ENCODE results near the gene ING4.

The ING4 gene

GRCh38 chr12:6632026-6632983 lies 30.6 kb downstream of the ING4 start:
- peak in 2 of 4 experiments; percentile 29 to 46 for DNase-seq

GRCh38 chr12:6631549-6631961 lies 31.4 kb downstream of the ING4 start:
- DNase-seq = no peak

- no peak for DNase-seq
These were observed 32.2 kb downstream of the ING4 start for GRCh38 chr12:6630736-6631135.

- DNase-seq = peak in 1 of 4 experiments; percentile 33
These were observed 35.3 kb downstream of the ING4 start for GRCh38 chr12:6627616-6628015.

GRCh38 chr12:6626654-6627283 lies 36.1 kb downstream of the ING4 start:
- DNase-seq = no peak

- DNase-seq = no peak
These were observed 42.0 kb downstream of the ING4 start for GRCh38 chr12:6620885-6621274.

GRCh38 chr12:6620137-6620884 lies 42.6 kb downstream of the ING4 start:
- DNase-seq = peak in 2 of 4 experiments; percentile 25 to 43

GRCh38 chr12:6618483-6619225 lies 44.3 kb downstream of the ING4 start:
- DNase-seq = no peak

DNA sequence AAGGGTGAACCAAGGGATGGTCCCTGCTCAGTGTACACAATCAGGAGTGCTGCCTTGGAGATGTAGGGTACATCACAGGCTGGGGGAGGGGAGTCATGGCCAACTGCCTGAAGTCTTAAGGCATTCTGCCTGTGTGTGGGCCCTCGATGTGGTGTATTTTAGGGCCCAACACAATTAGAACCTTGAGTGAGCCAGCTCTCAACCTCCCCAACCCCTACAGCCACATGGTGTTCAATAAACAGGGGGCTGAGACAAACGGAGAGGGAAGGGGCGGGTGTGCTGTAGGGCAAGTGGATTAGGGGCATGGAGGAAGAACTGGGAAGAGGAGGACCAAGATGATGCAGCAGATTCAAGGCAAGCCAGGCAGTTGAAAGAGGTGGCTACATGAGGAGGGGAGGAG lies 47.1 kb downstream of the ING4 start:
- DNase-seq = no peak

DNA sequence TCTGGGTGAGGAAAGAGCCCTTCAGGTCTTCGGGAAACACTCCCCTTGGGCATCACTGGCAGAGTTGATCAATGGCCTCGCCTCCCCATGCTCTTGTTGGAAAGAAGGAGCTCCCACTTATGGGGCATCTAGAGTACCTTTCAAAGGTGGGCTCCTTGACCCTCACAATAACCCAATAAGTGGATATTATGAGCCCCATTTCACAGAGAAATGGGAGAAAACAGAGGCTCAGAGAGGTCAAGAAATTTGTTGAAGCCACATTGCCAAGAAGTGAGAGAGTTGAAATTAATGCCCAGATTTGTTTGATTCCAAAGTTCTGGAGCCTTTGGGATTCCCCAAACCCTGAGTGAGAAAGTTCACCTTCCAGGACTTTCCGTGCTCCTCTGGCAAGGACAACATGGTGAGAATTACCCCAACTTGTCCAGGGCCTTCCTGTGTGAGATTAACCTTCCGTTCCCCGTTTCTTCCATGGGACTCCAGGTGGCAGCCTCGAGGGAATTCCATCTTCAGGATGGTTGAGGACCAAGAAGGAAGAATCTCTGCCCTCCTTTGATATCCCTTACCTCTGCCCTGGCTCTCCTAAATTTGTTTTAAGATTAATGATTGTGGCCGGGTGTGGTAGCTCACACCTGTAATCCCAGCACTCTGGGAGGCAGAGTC lies 48.3 kb downstream of the ING4 start:
- no peak for DNase-seq

DNA sequence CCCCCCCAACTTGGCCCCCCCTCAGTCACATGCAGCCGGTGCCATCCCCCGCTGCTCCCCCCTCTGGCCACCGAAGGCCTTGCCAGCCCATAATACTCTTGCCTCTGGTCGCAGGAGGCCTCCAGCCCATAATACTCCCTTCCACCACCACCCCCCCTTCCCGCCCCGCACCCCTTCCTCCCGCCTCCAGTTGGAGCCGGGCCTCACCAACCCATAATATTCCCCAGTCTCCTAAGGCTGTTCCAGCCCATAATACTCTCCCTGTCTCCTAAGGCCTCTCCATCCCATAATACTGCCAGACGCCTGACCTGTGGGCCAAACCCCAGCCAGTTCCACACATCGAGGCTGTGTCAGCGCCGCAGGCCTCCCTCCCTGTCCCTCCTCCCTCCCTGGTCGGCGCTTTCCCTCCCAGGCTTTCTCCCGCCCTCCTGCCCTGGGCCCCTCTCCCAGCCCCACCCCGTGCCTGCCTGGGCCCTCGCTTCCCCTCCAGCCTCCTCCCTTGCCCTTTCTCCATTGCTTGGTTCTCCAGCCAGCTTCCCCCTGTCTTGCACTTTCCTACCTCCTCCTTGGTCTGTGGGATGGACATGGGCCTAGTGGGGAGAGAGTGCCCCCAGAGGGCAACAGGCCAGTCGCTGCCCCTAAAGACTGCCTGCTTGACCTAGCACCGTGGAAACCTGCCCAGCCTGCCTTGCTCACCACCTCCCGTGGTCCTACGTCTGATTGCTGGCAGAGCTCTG lies 49.0 kb downstream of the ING4 start:
- DNase-seq = no peak

DNA sequence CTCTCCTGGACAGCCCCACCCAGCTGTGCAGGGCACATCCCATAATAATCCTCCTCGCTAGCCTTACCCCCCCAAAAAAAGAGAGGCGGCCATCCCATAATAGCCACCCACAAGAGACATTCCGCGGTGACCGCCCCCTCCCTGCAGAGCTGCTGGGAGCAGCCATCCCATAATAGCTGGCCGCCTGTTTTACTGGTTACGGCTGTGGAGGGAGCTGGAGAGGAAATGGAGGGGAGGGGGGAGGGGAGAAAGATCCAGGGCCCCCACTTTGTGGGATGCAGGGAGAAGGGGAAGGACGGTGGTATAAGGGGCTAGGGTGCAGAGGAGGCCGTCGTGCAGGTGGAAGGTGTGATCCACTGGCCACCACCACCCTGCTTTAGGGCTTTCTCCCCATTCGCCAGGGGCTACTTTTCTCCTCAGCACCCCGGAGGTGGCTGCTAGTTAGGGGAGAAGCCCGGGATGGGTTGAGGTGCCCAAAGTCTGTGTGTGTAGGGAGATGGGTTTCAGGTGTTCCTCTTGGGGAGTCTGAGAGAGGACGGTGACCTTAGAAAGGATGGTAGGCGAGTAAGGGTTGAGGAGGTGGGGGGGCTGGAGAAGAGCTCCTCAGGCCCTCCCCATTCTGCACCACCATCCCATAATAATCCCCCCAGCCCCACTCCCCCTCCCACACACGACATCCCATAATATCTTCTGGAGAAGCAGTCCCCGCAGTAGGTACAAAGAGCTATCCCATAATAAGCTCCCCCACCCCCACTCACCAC lies 49.7 kb downstream of the ING4 start:
- peak in 1 of 4 experiments; percentile 28 for DNase-seq

GRCh38 chr12:6612652-6613014 lies 50.3 kb downstream of the ING4 start:
- DNase-seq = no peak

GRCh38 chr12:6612247-6612646 lies 50.7 kb downstream of the ING4 start:
- DNase-seq = no peak

- DNase-seq = peak in 2 of 4 experiments; percentile 8 to 25
These were observed 54.2 kb downstream of the ING4 start for GRCh38 chr12:6608592-6609281.

GRCh38 chr12:6607751-6608591 lies 54.9 kb downstream of the ING4 start:
- no peak for DNase-seq

GRCh38 chr12:6606331-6607131 lies 56.4 kb downstream of the ING4 start:
- DNase-seq = peak in 3 of 4 experiments; percentile 38 to 66 (median 41)

All from activated naive CD4-positive, alpha-beta T cell (primary cell).